NCI-H1417 (cell line): ENCODE measurements around the gene CFAP68.
"Not testable (repeated sequence)": the region's sequence is repeated elsewhere in the genome, so short reads cannot be mapped to it uniquely, and the experiment has no call there.

Experiments used
- DNase-seq, 3 experiments: peaks; one replicate each; lab custom pipeline; 2025; lab: John Stamatoyannopoulos, UW

CFAP68 gene

DNA sequence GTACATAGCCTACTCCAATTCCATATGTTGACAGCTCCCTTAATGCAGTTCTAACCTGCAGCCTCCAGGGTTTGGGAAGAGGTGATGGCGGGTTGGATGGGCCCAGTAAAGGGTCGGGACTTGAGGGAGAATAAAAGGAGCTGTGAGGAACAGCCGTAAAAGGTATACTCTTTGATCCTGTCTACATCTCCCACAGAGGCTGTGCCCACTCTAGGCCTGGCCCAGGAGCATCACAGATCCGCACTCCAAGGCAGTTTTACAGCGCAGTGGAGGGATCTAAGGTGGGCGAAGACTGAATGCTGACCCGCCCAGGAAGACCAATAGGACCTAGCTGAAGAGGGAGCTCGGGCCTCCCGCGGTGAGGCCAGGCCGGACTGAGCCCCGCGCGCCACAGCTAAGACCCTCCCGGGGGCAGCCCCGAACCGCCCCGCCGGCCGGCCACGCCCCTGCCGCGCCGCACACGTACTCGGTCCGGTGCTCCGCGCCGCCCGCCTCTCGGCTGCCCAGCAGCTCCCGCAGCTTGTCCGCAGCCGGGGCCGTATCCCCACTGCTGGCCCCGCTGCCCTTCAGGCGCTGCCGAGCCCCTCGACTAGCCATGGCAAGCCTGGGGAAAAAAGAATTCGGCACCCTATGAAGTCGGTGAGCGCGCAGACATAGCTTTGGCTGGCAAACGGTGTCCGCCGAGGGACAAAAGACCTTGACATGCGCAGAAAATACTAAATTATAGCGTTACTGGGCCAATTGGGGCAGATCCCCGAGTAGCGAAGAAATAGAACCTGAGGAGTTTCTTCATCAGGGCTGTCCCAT, 8.3 kb upstream of the CFAP68 start, which contains the start of gene ALG9:
TSS of gene ALG9 (minus strand) at position 696 of the 807 bp plus-strand sequence. CDS start at position 597, 99 bp downstream.
- peak; percentile 71 to 96 (median 92) for DNase-seq

- DNase-seq = peak in 1 of 3 experiments; percentile 39
Measured at GRCh38 chr11:111871693-111872161, 7.6 kb upstream of the CFAP68 start.

DNA sequence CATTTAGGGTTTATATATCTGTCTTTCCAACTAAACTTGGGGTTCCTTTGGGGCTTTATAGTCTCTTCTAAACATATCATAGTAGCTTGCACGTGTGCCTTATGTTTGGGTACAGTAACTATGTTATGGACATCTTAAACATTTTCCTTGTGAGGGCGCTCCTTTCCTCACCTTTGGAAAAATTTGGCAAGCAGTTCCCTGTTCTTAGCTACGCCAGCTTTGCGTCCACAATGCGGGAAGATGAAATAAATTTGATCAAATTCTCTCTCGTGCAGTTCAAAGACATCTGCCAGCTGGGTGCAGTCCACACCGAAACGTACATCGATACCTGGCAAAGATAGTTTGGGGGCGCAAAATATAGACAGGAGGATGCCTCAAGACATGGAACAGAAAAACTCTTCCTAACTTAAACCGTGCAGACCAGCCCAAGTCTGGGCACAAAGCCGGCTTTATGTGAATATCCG, 924 bp upstream of the CFAP68 start:
- peak in 1 of 3 experiments; percentile 54 for DNase-seq

DNA sequence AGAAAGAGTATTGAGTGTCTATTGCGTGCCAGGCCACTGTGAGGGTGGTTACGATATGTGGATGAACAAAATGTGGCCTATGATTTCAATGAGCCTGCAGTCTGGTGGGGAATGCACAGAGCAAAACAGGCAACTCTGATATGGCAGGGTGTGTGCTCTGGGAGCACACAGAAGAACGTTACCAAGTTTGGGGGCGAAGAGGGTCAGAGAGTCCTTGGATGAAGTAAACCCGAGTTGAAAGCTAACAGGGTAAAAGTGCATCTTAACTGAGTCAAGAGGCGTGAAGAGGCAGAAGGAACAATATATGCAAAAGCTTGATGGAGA, 258 bp downstream of the CFAP68 start:
- DNase-seq = no peak

DNA sequence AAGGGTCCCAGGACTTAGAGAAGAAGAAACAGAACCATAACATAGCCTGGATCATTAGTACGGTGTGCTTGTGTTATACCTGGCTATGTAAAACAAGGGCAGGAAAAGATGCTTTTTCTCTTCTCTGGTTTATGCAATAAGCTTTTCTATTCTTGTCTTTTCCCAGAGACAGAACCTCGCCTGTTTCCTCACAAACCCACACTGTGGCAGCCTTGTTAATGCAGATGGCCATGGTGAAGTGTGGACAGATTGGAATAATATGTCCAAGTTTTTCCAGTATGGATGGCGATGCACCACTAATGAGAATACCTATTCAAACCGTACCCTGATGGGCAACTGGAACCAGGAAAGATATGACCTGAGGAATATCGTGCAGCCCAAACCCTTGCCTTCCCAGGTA, 2.9 kb downstream of the CFAP68 start:
- DNase-seq = no peak

GRCh38 chr11:111885053-111885452, 5.7 kb downstream of the CFAP68 start:
- not testable (repeated sequence) for DNase-seq

DNA sequence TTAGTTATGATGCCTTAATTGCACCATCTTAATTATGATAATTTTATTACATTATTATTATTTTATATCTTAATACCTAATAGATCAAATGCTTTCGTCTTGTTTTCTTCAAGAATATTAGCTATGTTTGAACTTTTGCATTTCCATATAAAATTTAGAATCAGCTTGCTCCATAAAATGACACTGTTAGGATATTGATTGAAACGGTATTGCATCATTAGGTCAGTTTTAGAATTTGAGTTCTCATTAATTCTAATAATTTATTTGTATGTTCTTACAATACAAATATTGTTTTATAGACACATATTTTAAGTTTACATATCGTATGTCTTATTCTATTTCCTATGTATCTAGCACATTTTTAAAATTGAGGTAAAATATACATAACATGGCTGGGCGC, 6.7 kb downstream of the CFAP68 start:
- no peak for DNase-seq

- no peak for DNase-seq
Measured at GRCh38 chr11:111886844-111887243, 7.5 kb downstream of the CFAP68 start.

DNA sequence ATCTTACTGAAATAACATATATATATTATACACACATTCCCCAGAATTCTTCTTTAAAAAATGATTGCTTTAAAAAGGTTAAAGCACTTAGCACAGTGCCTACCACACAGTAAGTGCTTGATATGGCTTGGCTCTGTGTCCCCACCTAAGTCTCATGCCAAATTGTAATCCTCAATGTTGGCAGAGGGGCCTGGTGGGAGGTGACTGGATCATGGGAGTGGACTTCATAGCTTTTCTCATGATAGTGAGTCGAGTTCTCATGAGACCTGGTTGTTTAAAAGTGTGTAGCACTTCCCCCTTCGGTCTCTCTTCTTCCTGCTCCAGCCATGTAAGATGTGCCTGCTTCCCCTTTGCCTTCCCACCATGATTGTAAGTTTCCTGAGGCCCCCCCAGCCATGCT, 26.1 kb downstream of the CFAP68 start:
- no peak for DNase-seq

DNA sequence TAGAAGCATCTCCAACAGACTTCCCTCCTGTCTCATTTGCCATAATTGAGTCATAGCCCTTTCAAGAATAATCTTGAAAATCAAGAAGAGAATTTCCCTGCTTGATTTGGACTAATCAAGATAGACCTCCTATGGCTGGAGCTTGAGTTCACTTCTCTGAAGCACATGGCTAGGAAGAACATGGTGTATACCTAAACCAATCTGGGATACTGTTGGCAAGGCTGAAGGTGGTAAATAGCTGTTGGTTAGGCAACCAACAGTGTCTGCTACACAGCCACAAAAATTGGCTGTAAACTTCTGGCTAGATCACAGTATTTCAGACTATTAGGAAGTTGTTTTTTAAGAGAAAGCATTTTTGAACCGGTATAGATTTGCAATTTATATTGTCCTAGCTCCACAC, 27.3 kb downstream of the CFAP68 start:
- DNase-seq = no peak

DNA sequence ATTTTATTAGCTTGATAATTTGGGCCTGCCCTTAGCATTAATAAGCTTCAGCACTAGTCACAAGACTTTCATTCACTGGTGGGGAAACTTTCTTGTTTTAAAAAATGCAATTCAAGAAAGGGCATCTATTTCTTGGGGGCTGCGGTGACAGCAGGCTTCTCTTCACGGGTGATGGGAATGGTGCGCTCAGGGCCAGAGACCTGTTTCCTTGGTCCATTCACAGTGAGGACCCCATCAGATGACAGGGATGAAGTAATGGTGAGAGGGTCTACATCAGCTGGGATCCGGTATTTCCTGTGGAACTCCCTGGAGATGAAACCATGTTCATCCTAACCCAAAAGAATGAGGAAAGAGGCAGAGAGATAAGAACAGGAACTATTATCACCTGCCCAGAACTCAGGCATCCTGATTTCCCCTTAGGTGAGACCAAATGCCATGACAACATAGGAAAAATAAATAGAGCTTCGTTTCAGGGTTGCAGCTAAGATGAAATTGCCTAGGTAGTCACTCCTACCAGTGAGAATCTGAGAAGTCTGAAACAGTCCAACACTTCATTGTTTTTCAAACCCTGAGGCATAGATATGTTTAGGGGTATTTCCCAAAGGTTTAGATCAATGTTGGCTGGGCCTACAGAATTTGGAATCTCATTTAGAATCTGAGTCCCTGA, 29.4 kb downstream of the CFAP68 start:
- no peak for DNase-seq

GRCh38 chr11:111909378-111909777, 30.0 kb downstream of the CFAP68 start:
- no peak for DNase-seq

GRCh38 chr11:111910676-111911562, 31.6 kb downstream of the CFAP68 start:
- DNase-seq = no peak

GRCh38 chr11:111911563-111912401, 32.4 kb downstream of the CFAP68 start, which contains the start of gene CRYAB:
CRYAB (minus strand) TSS chr11:111911770; CDS start chr11:111911724, 46 bp downstream.
- DNase-seq = no peak

GRCh38 chr11:111912535-111912934, 33.2 kb downstream of the CFAP68 start, which contains the start of gene HSPB2:
HSPB2 (plus strand) TSS chr11:111912734; CDS start chr11:111912830, 96 bp downstream.
- DNase-seq = no peak

GRCh38 chr11:111913031-111913861, 33.9 kb downstream of the CFAP68 start:
- no peak for DNase-seq

GRCh38 chr11:111913997-111914396, 34.7 kb downstream of the CFAP68 start:
- DNase-seq = no peak

GRCh38 chr11:111916768-111917167, 37.4 kb downstream of the CFAP68 start:
- DNase-seq = no peak

DNA sequence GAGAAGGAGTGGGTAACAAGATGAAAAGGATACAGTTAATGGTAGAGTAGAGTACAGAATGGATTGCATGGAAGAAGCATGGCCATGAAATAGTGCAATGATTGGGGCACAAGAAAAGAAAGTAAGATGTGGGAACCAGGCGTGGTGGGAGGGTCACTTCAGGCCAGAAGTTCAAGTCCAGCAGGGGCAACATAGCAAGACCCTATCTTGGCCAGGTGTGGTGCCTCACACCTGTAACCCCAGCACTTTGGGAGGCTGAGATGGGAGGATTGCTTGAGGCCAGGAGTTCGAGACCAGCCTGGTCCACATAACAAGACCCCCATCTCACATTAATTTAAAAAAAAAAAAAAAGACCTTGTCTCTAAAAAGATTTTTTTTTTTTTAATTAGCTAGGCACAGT, 38.0 kb downstream of the CFAP68 start:
- DNase-seq = no peak

DNA sequence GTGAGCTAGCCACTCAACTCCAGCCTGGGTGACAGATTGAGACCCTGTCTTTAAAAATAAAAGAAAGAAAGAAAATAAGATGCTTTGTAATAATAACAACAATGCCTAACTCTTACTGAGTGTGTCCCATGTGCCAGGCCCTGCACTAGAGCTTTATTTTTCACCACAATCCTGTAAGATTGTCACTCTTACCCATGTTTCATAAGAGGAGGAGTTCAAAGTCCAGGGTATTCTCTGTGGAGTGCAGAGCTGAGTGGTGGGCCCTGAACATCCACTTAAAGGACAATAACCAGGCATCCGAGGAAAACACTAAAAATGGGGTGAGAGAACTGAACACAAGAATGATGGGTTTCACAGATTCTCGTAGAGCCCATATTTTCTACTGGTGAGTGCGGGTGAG, 38.4 kb downstream of the CFAP68 start:
- DNase-seq = no peak
